ENCODE data around the gene SLC35G3. TPM values are rescaled to one million over a fixed set of nuclear protein-coding genes. Genes with fewer than 3 reads are reported as not detected.

SLC35G3 gene
- total RNA-seq, 1 donor from 2014 or later, result not detected

GRCh38 chr17:35146214-35146833 lies 47.9 kb downstream of the SLC35G3 start:
- no peak overlapping the region for H3K4me3 ChIP-seq
- peaks cover 9% of the 10 kb centered on the region for H3K4me1 ChIP-seq
- no peaks in the 10 kb centered on the region for H3K9me3 ChIP-seq
- no peaks in the 10 kb centered on the region for H3K27me3 ChIP-seq
- DNase-seq (ENCODE audit: extremely low spot score in 2 of 2), result no peak
- no peak overlapping the region for H3K27ac ChIP-seq
- H3K36me3 ChIP-seq, result no peaks in the 10 kb centered on the region
- intact Hi-C loops (cut with DNase I), result no loop called here
- TF ChIP-seq POLR2A (IDR thresholded peaks at IDR 0.05), result no peak
- TF ChIP-seq, protein P1, sequence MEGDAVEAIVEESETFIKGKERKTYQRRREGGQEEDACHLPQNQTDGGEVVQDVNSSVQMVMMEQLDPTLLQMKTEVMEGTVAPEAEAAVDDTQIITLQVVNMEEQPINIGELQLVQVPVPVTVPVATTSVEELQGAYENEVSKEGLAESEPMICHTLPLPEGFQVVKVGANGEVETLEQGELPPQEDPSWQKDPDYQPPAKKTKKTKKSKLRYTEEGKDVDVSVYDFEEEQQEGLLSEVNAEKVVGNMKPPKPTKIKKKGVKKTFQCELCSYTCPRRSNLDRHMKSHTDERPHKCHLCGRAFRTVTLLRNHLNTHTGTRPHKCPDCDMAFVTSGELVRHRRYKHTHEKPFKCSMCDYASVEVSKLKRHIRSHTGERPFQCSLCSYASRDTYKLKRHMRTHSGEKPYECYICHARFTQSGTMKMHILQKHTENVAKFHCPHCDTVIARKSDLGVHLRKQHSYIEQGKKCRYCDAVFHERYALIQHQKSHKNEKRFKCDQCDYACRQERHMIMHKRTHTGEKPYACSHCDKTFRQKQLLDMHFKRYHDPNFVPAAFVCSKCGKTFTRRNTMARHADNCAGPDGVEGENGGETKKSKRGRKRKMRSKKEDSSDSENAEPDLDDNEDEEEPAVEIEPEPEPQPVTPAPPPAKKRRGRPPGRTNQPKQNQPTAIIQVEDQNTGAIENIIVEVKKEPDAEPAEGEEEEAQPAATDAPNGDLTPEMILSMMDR (IDR thresholded peaks at IDR 0.05), result no peak
- no peak for TF ChIP-seq POLR2AphosphoS5 (IDR thresholded peaks at IDR 0.05; ENCODE audit: insufficient read depth in 1 of 2, low read depth in 1 of 2)

DNA sequence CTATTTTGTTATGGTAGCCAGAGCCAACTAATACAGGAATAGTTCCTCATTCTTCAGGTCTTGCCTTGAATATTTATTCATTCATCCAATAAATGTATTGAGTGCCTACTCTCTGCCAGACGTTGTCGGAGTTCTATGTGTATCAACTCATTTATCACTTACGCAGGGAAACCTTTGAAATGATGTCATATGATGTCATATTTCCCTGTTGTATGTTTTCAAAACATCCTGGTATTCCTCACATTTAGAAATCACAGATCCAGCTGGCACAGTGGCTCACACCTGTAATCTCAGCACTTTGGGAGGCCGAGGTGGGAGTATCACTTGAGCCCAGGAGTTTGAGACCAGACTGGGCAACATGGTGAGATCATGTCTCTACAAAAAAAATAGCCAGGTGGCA lies 49.4 kb downstream of the SLC35G3 start:
- no peak for DNase-seq (ENCODE audit: extremely low spot score in 2 of 2)
- TF ChIP-seq POLR2A (IDR thresholded peaks at IDR 0.05), result no peak
- TF ChIP-seq, protein P1 (IDR thresholded peaks at IDR 0.05), result no peak
- TF ChIP-seq POLR2AphosphoS5 (IDR thresholded peaks at IDR 0.05; ENCODE audit: insufficient read depth in 1 of 2, low read depth in 1 of 2), result no peak
- intact Hi-C loops (cut with DNase I), result no loop called here
- H3K27ac ChIP-seq, result no peak overlapping the region
- peaks cover 23% of the 10 kb centered on the region for H3K4me1 ChIP-seq
- H3K27me3 ChIP-seq, result no peaks in the 10 kb centered on the region
- H3K36me3 ChIP-seq, result no peaks in the 10 kb centered on the region
- H3K4me3 ChIP-seq, result no peak overlapping the region
- no peaks in the 10 kb centered on the region for H3K9me3 ChIP-seq

Other genes starting within 250 kb of the SLC35G3 start
- gene CCT6B, start 232.9 kb downstream of the SLC35G3 start, total RNA-seq, result 1.7 TPM
- 7.6 TPM for gene ZNF830, start 232.9 kb downstream of the SLC35G3 start, total RNA-seq
- 30.0 TPM for gene LIG3, start 213.9 kb downstream of the SLC35G3 start, total RNA-seq
- gene RFFL, start 130.7 kb downstream of the SLC35G3 start, total RNA-seq, result 25.3 TPM
- 5.2 TPM for gene RAD51D, start 74.5 kb downstream of the SLC35G3 start, total RNA-seq
- not detected for gene FNDC8, start 72.8 kb downstream of the SLC35G3 start, total RNA-seq
- 25.8 TPM for gene NLE1, start 52.1 kb downstream of the SLC35G3 start, total RNA-seq
- gene UNC45B, start 46.6 kb downstream of the SLC35G3 start, total RNA-seq, result not detected
- gene SLFN5, start 48.7 kb upstream of the SLC35G3 start, total RNA-seq, result 27.7 TPM
- 21.1 TPM for gene SLFN11, start 179.2 kb upstream of the SLC35G3 start, total RNA-seq
- 5.9 TPM for gene SLFN12, start 238.1 kb upstream of the SLC35G3 start, total RNA-seq

All from vagina (tissue), 2 donors.